Measurements from ENCODE around the gene MALAT1.

- no peak for TF ChIP-seq CTCF (IDR thresholded peaks at IDR 0.05; ENCODE audit: low read length)
- no peak for TF ChIP-seq EZH2 (IDR thresholded peaks at IDR 0.05; ENCODE audit: borderline replicate concordance, low read length)
Observed at GRCh38 chr11:65546217-65546958, 47.5 kb downstream of the MALAT1 start.
